Effector memory CD4-positive, alpha-beta T cell (primary cell): Measurements from ENCODE around the gene LILRB2.

ENCODE experiments used
- DNase-seq, 3 donors: peaks; one replicate each; pipeline ENCODE4 v3.0.0-alpha.2; 2020
- H3K27ac ChIP-seq: 2 replicates; pipeline ENCODE4 v1.7.0; 2013; ENCODE audit warnings: mild to moderate bottlenecking, low read length, moderate library complexity; ENCODE audit not compliant: insufficient read depth, poor library complexity, severe bottlenecking
- H3K27me3 ChIP-seq: replicated peaks from 2 replicates; pipeline ENCODE4 v1.7.0; 2013; ENCODE audit warnings: mild to moderate bottlenecking, low read length; ENCODE audit not compliant: insufficient read depth, control insufficient read depth, poor library complexity, severe bottlenecking
- H3K36me3 ChIP-seq: 2 replicates; pipeline ENCODE4 v1.7.0; 2013; ENCODE audit warnings: mild to moderate bottlenecking, low read length, moderate library complexity; ENCODE audit not compliant: control insufficient read depth, insufficient read depth
- H3K4me1 ChIP-seq: 2 replicates; pipeline ENCODE4 v1.7.0; 2013; ENCODE audit warnings: low read length, mild to moderate bottlenecking; ENCODE audit not compliant: control insufficient read depth, insufficient read depth, poor library complexity, severe bottlenecking
- H3K4me3 ChIP-seq: 2 replicates; pipeline ENCODE4 v1.7.0; 2013; ENCODE audit warnings: low read length, low read depth, mild to moderate bottlenecking; ENCODE audit not compliant: insufficient read depth, poor library complexity, severe bottlenecking
- H3K9me3 ChIP-seq: 2 replicates; pipeline ENCODE4 v1.7.0; 2013; ENCODE audit warnings: mild to moderate bottlenecking, low read length, moderate library complexity; ENCODE audit not compliant: control insufficient read depth

The LILRB2 gene

GRCh38 chr19:54256250-54257115 is 24.4 kb downstream of the LILRB2 start:
- DNase-seq = no peak
- Histone ChIP-seq H3K4me3 (no peak overlapping the region), H3K36me3 (no peaks in the 10 kb centered on the region), H3K27me3 (no peaks in the 10 kb centered on the region), H3K4me1 (no peaks in the 10 kb centered on the region), H3K27ac (no peak overlapping the region), H3K9me3 (no peaks in the 10 kb centered on the region)

GRCh38 chr19:54255105-54255775 is 25.7 kb downstream of the LILRB2 start:
- DNase-seq = no peak
- no peaks in the 10 kb centered on the region for H3K27me3 ChIP-seq
- H3K36me3 ChIP-seq = no peaks in the 10 kb centered on the region
- no peak overlapping the region for H3K27ac ChIP-seq
- no peaks in the 10 kb centered on the region for H3K4me1 ChIP-seq
- no peaks in the 10 kb centered on the region for H3K9me3 ChIP-seq
- H3K4me3 ChIP-seq = no peak overlapping the region

GRCh38 chr19:54254195-54254906 is 26.6 kb downstream of the LILRB2 start:
- DNase-seq = no peak
- Histone ChIP-seq H3K4me1 (no peaks in the 10 kb centered on the region), H3K27ac (no peak overlapping the region), H3K27me3 (no peaks in the 10 kb centered on the region), H3K9me3 (no peaks in the 10 kb centered on the region), H3K4me3 (no peak overlapping the region), H3K36me3 (no peaks in the 10 kb centered on the region)

GRCh38 chr19:54253331-54254194 is 27.3 kb downstream of the LILRB2 start:
- no peak overlapping the region for H3K27ac ChIP-seq
- H3K4me3 ChIP-seq = no peak overlapping the region
- no peaks in the 10 kb centered on the region for H3K9me3 ChIP-seq
- no peaks in the 10 kb centered on the region for H3K27me3 ChIP-seq
- no peaks in the 10 kb centered on the region for H3K4me1 ChIP-seq
- no peak for DNase-seq
- no peaks in the 10 kb centered on the region for H3K36me3 ChIP-seq

- H3K27ac ChIP-seq = no peak overlapping the region
- no peak for DNase-seq
- peaks cover 5% of the 10 kb centered on the region for H3K4me1 ChIP-seq
- H3K9me3 ChIP-seq = no peaks in the 10 kb centered on the region
- no peak overlapping the region for H3K4me3 ChIP-seq
- H3K36me3 ChIP-seq = no peaks in the 10 kb centered on the region
- no peaks in the 10 kb centered on the region for H3K27me3 ChIP-seq
These were observed 28.1 kb downstream of the LILRB2 start for GRCh38 chr19:54252845-54253244.

- Histone ChIP-seq H3K27ac (no peak overlapping the region), H3K36me3 (no peaks in the 10 kb centered on the region), H3K4me3 (no peak overlapping the region), H3K27me3 (no peaks in the 10 kb centered on the region), H3K9me3 (no peaks in the 10 kb centered on the region), H3K4me1 (peaks cover 11% of the 10 kb centered on the region)
- DNase-seq = no peak
These were observed 28.7 kb downstream of the LILRB2 start for GRCh38 chr19:54252243-54252642.

- Histone ChIP-seq H3K27me3 (no peaks in the 10 kb centered on the region), H3K27ac (no peak overlapping the region)
- DNase-seq = no peak
These were observed 32.8 kb downstream of the LILRB2 start for GRCh38 chr19:54248016-54248601.

GRCh38 chr19:54247106-54247930 is 33.6 kb downstream of the LILRB2 start:
- Histone ChIP-seq H3K27ac (no peak overlapping the region), H3K4me3 (peak overlapping the region; percentile 1)

More at GRCh38 chr19:54248016-54248601, 32.8 kb downstream of the LILRB2 start:
- H3K36me3 ChIP-seq = no peaks in the 10 kb centered on the region
- H3K4me1 ChIP-seq = peaks cover 11% of the 10 kb centered on the region
- no peaks in the 10 kb centered on the region for H3K9me3 ChIP-seq
- peak overlapping the region; percentile 1 for H3K4me3 ChIP-seq

More at GRCh38 chr19:54247106-54247930, 33.6 kb downstream of the LILRB2 start:
- Histone ChIP-seq H3K36me3 (no peaks in the 10 kb centered on the region), H3K9me3 (no peaks in the 10 kb centered on the region), H3K4me1 (peaks cover 11% of the 10 kb centered on the region), H3K27me3 (no peaks in the 10 kb centered on the region)
- no peak for DNase-seq
